A673 (cell line): ENCODE results near the gene CSNK1G3. TPM values are rescaled to one million over a fixed set of nuclear protein-coding genes. Genes with fewer than 3 reads are reported as not detected.

Experiments
- BruUV-seq: library from RNA; stranded (reverse); fragments of 400-500 nt; replicated peaks from 2 replicates; lab custom pipeline; 2021; lab: Mats Ljungman, UMichigan
- CTCF ChIA-PET: fragments of 300-600 bp; sonication (Branson Sonifier 250); formaldehyde crosslinking; loops from one replicate; lab custom pipeline; 2022; ENCODE audit warnings: antibody characterized with exemption; lab: Charles Lee
- POLR2A ChIA-PET: fragments of 300-600 bp; sonication (Branson Sonifier 250); formaldehyde crosslinking; loops from one replicate; lab custom pipeline; 2022; ENCODE audit warnings: antibody characterized with exemption; ENCODE audit not compliant: low non-redundant PET; lab: Charles Lee
- DNase-seq: peaks from one replicate; pipeline ENCODE4 v3.0.0-alpha.2; 2015; ENCODE audit warnings: low spot score
- H3K27ac ChIP-seq: fragments of 200-600 bp; sonication (generic); 2 replicates; pipeline ENCODE4 v1.5.1; 2016; ENCODE audit warnings: mixed run types, low read depth, mild to moderate bottlenecking, mixed read lengths, antibody characterized with exemption, low read length; ENCODE audit not compliant: poor library complexity, severe bottlenecking
- H3K27me3 ChIP-seq: fragments of 200-600 bp; sonication (generic); replicated peaks from 2 replicates; pipeline ENCODE4 v1.6.1; 2017; ENCODE audit warnings: mixed run types, low read depth, mild to moderate bottlenecking, mixed read lengths, antibody characterized with exemption, low read length; ENCODE audit not compliant: insufficient read depth, poor library complexity
- H3K36me3 ChIP-seq: fragments of 200-600 bp; sonication (generic); 2 replicates; pipeline ENCODE4 v1.6.1; 2016; ENCODE audit warnings: mixed run types, mild to moderate bottlenecking, mixed read lengths, antibody characterized with exemption, low read length; ENCODE audit not compliant: insufficient read depth, poor library complexity, severe bottlenecking
- H3K4me1 ChIP-seq: fragments of 200-600 bp; sonication (generic); 2 replicates; pipeline ENCODE4 v1.6.1; 2017; ENCODE audit warnings: mixed run types, mild to moderate bottlenecking, mixed read lengths, antibody characterized with exemption, low read length; ENCODE audit not compliant: insufficient read depth, poor library complexity, severe bottlenecking
- H3K4me3 ChIP-seq: fragments of 200-600 bp; sonication (generic); 2 replicates; pipeline ENCODE4 v1.5.1; 2016; ENCODE audit warnings: low read depth, mixed run types, mild to moderate bottlenecking, mixed read lengths, low read length; ENCODE audit not compliant: poor library complexity, severe bottlenecking
- H3K9me3 ChIP-seq: fragments of 200-600 bp; sonication (generic); 2 replicates; pipeline ENCODE4 v1.6.1; 2016; ENCODE audit warnings: mixed run types, low read depth, mild to moderate bottlenecking, mixed read lengths, antibody characterized with exemption, low read length; ENCODE audit not compliant: poor library complexity, severe bottlenecking
- CTCF ChIP-seq: fragments of 300-800, 200-600 bp; sonication (generic); conservative IDR thresholded peaks from 2 replicates; pipeline ENCODE4 v1.5.1; 2017; ENCODE audit warnings: low read depth, mild to moderate bottlenecking, antibody characterized with exemption, low read length, moderate library complexity, mixed read lengths
- EZH2 ChIP-seq: fragments of 200-600 bp; sonication (generic); IDR thresholded peaks from 2 replicates; pipeline ENCODE4 v1.6.1; 2017; ENCODE audit warnings: borderline replicate concordance, low read depth, mild to moderate bottlenecking, mixed read lengths, antibody characterized with exemption, low read length; ENCODE audit not compliant: poor library complexity, severe bottlenecking
- intact Hi-C: fragments of 100-400 bp; cut with micrococcal nuclease; formaldehyde crosslinking; loops from one replicate; pipeline ENCODE4 v1.10.0; 2022; ENCODE audit not compliant: unreplicated experiment
- total RNA-seq: library from RNA; stranded (reverse); gene quantifications from 2 replicates; pipeline ENCODE4 v1.2.3, GENCODE V29; 2021

Gene CSNK1G3
- total RNA-seq, 1 experiment from 2014 or later: 42.1 TPM

DNA sequence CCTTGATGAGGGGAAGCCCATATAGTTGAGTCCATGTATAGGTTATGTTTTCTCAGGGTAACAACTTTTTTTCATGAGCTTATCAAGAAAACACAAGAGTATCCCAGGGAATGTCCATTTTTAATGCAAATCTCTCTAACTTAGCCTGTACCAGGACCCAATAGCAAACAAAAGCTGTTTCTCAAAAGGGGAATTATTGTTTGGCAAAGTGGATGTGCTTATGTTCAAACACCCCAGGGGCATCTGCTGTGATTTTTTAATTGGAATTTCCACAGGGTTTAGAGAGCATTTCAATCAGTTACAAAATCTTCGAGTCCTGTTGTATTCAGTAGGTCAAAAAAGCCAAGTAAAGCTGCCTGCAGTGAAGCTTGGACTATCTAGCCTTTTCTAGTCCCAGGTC lies 33.4 kb upstream of the CSNK1G3 start:
- Histone ChIP-seq H3K4me1 (no peaks in the 10 kb centered on the region), H3K9me3 (no peaks in the 10 kb centered on the region), H3K27me3 (no peaks in the 10 kb centered on the region), H3K36me3 (no peaks in the 10 kb centered on the region), H3K4me3 (no peak overlapping the region), H3K27ac (no peak overlapping the region)
- TF ChIP-seq CTCF (no peak), EZH2 (no peak)
- no peak for DNase-seq
- intact Hi-C loops: no loop called here
- POLR2A ChIA-PET: no interaction called here
- no TSS peak for BruUV-seq
- CTCF ChIA-PET: no interaction called here

- CTCF ChIA-PET: no interaction called here
Measured at GRCh38 chr5:123482258-123482657, 29.7 kb upstream of the CSNK1G3 start.

DNA sequence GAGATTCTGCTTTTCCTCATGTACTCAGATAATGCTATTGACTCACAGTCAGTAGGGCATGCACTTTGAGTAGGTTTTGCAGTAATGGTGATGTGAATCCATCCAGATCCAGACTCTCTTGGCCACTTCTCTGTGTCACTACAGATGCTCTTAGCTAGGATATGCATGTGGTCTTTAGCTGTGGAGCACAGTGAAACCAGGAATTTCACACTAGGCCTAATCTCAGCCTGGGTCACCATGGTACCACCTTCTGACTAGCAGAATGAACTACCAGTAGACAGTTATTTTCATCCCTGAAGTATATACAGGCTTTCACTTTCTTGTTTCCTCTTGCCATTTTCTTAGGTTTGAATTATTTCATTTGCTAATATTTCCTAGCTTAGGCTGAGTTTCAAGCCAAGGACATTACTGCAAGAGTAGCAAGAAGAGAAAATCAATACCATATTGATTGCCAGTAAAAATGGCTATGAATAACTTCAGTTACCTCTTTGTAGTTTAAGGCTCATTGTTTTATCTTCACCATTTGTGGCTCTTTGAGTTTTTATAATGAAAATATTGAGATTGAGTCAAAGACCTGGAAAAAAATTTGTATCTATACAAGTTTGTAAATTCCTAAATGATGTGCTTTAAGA lies 28.4 kb upstream of the CSNK1G3 start:
- H3K4me3 ChIP-seq: no peak overlapping the region
- intact Hi-C loops: no loop called here
- no TSS peak for BruUV-seq
- POLR2A ChIA-PET: interaction anchor here (0.6 kb wide), 1 partner anchor 38 kb away, joined by 3 read pairs; no protein-coding TSS in a partner anchor
- no peaks in the 10 kb centered on the region for H3K27me3 ChIP-seq
- H3K9me3 ChIP-seq: no peaks in the 10 kb centered on the region
- no peaks in the 10 kb centered on the region for H3K36me3 ChIP-seq
- no peak overlapping the region for H3K27ac ChIP-seq
- TF ChIP-seq EZH2 (no peak), CTCF (no peak)
- no peak for DNase-seq
- peaks cover 13% of the 10 kb centered on the region for H3K4me1 ChIP-seq
- CTCF ChIA-PET: no interaction called here

More at GRCh38 chr5:123482258-123482657, 29.7 kb upstream of the CSNK1G3 start:
- H3K9me3 ChIP-seq: no peaks in the 10 kb centered on the region
- H3K36me3 ChIP-seq: no peaks in the 10 kb centered on the region
- intact Hi-C loops: no loop called here
- DNase-seq: no peak
- H3K4me1 ChIP-seq: peaks cover 7% of the 10 kb centered on the region
- no peak overlapping the region for H3K27ac ChIP-seq
- H3K4me3 ChIP-seq: no peak overlapping the region
- BruUV-seq: no TSS peak
- no peaks in the 10 kb centered on the region for H3K27me3 ChIP-seq
- POLR2A ChIA-PET: no interaction called here
- TF ChIP-seq CTCF: no peak
- no peak for TF ChIP-seq EZH2
